AG10803 (cell line): Measurements from ENCODE around the gene GPR137C.

Experiments used
- DNase-seq: peaks from one replicate; pipeline ENCODE4 v3.0.0; 2010; ENCODE audit warnings: low read depth
- H3K4me3 ChIP-seq: 2 replicates; pipeline ENCODE4 v1.5.1; 2011; ENCODE audit warnings: mild to moderate bottlenecking, low read length, control low read depth
- TF ChIP-seq, protein P1 (sequence below): conservative IDR thresholded peaks from 2 replicates; pipeline ENCODE4 v1.5.1; 2011; ENCODE audit warnings: mild to moderate bottlenecking, low read length, control low read depth, inconsistent platforms

The GPR137C gene

DNA sequence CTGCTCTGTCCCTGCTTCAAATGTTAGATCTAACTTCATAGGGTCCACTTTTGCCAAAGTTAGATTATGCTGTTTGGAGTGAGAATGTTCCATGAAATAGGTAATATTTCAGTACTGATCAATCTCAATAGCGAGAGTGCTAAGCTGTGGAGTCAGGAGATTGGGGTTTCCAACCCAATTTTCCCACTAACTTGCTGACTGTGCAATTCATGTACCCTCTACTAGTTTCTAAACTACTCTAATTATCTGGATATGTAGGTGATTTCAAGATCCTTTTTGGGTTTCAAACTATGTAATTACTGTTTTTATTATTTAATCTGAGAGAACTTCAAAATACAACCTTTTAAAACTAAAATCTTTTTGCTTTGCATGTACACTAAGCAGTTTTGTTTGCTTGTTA lies 45.9 kb downstream of the GPR137C start:
- no peak overlapping the region for H3K4me3 ChIP-seq
- DNase-seq: no peak
- TF ChIP-seq, protein P1, sequence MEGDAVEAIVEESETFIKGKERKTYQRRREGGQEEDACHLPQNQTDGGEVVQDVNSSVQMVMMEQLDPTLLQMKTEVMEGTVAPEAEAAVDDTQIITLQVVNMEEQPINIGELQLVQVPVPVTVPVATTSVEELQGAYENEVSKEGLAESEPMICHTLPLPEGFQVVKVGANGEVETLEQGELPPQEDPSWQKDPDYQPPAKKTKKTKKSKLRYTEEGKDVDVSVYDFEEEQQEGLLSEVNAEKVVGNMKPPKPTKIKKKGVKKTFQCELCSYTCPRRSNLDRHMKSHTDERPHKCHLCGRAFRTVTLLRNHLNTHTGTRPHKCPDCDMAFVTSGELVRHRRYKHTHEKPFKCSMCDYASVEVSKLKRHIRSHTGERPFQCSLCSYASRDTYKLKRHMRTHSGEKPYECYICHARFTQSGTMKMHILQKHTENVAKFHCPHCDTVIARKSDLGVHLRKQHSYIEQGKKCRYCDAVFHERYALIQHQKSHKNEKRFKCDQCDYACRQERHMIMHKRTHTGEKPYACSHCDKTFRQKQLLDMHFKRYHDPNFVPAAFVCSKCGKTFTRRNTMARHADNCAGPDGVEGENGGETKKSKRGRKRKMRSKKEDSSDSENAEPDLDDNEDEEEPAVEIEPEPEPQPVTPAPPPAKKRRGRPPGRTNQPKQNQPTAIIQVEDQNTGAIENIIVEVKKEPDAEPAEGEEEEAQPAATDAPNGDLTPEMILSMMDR: no peak

DNA sequence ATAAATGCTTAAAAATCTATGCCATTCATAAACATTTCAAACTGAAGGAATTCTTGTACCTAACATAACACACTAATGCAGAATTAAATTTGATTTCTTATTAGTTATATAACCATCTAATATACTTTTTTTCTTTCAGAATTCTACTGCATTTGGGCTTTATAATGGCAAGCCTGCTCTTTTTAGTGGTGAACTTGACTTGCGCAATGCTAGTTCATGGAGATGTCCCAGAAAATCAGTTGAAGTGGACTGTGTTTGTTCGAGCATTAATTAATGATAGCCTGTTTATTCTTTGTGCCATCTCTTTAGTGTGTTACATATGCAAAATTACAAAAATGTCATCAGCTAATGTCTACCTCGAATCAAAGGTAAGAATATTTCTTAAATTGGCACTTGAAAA lies 47.3 kb downstream of the GPR137C start:
- no peak overlapping the region for H3K4me3 ChIP-seq
- DNase-seq: no peak
- TF ChIP-seq, protein P1: no peak

DNA sequence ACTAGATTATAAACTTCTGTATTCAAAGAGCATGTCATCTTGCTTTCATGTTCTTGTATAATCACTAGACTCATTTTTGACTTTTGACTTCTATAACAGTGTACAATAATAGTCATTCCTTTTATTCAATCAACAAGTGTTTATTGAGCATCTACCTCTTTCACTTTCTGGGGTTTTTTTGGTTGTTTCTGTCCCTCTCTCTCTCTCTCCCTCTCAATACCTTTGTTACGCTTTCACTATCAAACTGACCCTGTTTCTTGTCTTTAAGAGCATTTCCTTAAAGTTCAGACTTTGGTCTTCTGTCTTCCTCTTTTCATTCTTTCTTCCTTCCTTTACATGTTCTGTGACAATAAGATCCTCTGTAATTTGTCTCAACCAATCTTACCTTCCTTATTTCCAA lies 49.5 kb downstream of the GPR137C start:
- no peak for DNase-seq
- no peak overlapping the region for H3K4me3 ChIP-seq
- TF ChIP-seq, protein P1: no peak

DNA sequence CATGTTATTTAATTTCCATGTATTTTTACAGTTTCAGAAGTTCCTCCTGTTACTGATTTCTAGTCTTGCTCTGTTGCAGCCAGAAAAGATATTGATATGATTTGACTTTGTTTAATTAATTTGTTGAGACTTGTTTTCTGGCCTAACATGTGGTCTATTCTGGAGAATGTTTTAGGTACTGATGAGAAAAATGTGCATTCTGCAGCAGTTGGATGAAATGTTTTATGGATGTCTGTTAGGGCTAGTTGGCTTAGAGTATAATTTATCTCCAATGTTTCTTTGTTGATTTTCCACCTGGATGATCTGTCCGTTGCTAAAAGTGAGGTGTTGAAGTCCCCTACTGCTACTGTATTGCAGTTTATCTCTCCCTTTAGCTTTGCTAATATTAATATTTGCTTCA lies 54.4 kb downstream of the GPR137C start:
- no peak for DNase-seq
- TF ChIP-seq, protein P1: no peak
- H3K4me3 ChIP-seq: no peak overlapping the region

DNA sequence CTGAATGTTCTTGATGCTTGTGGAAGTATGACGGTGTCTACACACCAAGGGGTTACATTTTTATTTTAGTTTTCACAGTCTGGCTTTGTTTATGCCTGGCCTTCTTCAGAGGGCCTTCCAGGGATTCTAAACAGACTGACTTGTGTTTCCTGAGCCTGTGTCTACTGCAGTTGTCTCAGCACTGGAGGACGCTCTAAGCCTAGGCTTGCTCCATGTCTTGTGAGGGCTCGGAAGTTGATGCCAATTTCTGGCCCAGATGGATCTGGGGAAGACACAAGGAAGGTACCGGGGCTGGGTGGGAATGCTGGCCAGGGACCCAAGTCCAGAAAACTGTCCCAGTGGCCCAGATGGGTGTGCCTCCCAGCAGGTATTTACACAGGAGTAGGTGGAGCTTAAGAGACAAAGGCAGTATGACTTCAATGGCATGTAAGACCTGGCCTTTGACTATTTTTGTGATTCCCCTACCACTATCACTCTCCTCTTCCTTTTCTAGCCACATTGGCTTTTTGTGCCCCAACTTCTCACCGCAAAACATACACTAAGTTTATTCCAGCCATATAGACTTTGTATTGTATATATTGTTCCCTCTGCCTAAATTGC lies 56.9 kb downstream of the GPR137C start:
- TF ChIP-seq, protein P1: no peak
- no peak overlapping the region for H3K4me3 ChIP-seq
- DNase-seq: no peak

DNA sequence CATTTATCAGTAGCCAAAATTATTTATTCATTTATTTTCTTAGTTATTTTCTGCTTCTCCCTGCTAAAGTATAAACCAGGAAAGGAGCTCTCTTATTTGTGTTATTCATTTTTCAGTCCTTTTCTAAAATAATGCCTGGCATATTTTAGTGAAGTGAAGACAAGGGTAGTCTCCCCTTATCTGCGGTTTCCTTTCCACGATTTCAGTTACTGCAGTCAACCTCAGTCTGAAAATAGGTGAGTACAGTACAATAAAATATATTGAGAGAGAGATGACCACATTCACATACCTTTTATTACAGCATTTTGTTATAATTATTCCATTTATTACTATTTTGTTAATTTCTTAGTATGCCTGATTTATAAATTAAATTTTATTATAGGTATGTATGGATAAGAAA lies 57.6 kb downstream of the GPR137C start:
- no peak overlapping the region for H3K4me3 ChIP-seq
- TF ChIP-seq, protein P1: no peak
- no peak for DNase-seq

DNA sequence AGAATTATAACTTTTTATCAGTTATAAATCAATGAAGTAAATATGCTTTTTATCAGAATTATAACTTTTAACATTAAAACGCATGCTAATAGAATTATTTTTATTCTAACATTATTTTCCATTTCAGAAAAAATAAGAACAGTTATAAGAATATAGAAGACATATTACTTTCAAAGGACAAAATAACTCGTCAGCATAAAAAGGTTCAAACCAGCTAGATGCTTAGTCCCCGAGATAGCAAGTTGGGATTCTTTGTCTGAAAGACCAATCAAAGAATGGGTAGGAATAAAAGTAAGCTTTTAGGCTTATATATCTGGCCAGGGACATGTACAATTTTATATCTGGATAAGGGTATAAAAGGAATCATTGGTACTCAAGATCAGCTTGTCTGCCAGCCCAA lies 66.0 kb downstream of the GPR137C start:
- DNase-seq: no peak
- H3K4me3 ChIP-seq: no peak overlapping the region
- TF ChIP-seq, protein P1: no peak
